IMR-90 (cell line): Measurements from ENCODE around the gene TROAP.

Experiments
- CEBPB ChIP-seq: IDR thresholded peaks from 2 replicates; pipeline ENCODE4 v1.6.1; 2012; ENCODE audit warnings: low read depth, low read length, improper control_type of control experiment
- RCOR1 ChIP-seq: IDR thresholded peaks from 2 replicates; pipeline ENCODE4 v1.6.1; 2012; ENCODE audit warnings: mild to moderate bottlenecking, low read length, improper control_type of control experiment; ENCODE audit not compliant: insufficient replicate concordance
- TF ChIP-seq, protein P1 (sequence below): conservative IDR thresholded peaks from 2 replicates; pipeline ENCODE4 v1.5.1; 2012; ENCODE audit warnings: mild to moderate bottlenecking, low read depth, low read length, improper control_type of control experiment
- TF ChIP-seq, protein P2 (sequence below): fragments of 150-350 bp; IDR thresholded peaks from 2 replicates; pipeline ENCODE4 v1.6.1; 2017; ENCODE audit warnings: mild to moderate bottlenecking, antibody characterized with exemption, low read length, low read depth

DNA sequence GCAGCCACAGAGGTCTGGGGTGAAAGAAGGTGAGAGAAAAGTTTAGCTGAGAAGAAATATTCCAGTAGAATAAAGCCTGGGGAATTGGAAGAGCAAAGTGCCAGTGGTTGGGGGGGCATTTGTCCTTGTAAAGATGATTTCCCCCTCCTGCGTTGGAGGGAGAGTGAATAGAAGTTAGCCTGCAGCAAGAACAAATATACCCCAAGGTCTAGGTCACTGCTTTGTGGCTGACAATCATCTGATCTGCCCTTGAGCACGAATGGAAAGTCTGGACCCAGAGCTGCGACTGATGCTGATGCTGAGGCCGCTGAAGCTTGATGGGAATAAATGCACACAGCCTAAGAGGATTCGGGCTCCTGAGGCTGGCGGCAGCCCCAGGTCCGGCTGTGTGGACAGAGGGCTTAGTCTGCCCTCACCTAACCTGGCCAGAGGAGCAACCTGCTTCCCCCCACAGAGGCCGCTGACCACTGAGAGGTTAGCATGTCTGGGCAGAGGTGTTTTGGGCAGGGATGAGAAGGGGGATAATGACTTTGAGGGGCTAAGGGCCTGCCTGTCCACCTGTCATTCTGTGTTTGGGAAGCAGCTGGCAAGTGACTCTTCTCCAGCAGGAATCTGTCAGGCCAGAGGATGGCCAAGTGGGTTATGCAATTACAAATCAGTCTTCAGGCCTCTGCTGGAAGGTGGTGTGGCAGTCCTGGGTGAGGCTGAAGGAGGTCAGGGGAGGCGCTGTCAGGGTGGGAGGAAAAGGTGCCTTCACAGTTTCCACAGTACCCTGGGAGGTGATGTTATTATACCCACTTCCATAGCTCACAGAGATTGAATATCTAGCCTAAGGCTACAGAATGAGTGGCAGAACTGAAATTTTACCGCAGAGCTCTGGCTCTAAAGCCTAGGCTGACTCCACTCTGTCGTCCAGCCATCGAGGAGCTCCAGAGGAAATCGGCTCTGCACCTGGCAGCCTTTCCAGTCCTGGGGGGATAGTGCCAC is 46.5 kb upstream of the TROAP start:
- TF ChIP-seq, protein P1, sequence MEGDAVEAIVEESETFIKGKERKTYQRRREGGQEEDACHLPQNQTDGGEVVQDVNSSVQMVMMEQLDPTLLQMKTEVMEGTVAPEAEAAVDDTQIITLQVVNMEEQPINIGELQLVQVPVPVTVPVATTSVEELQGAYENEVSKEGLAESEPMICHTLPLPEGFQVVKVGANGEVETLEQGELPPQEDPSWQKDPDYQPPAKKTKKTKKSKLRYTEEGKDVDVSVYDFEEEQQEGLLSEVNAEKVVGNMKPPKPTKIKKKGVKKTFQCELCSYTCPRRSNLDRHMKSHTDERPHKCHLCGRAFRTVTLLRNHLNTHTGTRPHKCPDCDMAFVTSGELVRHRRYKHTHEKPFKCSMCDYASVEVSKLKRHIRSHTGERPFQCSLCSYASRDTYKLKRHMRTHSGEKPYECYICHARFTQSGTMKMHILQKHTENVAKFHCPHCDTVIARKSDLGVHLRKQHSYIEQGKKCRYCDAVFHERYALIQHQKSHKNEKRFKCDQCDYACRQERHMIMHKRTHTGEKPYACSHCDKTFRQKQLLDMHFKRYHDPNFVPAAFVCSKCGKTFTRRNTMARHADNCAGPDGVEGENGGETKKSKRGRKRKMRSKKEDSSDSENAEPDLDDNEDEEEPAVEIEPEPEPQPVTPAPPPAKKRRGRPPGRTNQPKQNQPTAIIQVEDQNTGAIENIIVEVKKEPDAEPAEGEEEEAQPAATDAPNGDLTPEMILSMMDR, result no peak
- TF ChIP-seq CEBPB (no peak), RCOR1 (no peak)
- TF ChIP-seq, protein P2, sequence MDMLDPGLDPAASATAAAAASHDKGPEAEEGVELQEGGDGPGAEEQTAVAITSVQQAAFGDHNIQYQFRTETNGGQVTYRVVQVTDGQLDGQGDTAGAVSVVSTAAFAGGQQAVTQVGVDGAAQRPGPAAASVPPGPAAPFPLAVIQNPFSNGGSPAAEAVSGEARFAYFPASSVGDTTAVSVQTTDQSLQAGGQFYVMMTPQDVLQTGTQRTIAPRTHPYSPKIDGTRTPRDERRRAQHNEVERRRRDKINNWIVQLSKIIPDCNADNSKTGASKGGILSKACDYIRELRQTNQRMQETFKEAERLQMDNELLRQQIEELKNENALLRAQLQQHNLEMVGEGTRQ, result no peak
